CD4-positive, alpha-beta memory T cell (primary cell): ENCODE data around the gene STPG2. TPM values are rescaled to one million over a fixed set of nuclear protein-coding genes. Genes with fewer than 3 reads are reported as not detected.

Experiments used
- CTCF ChIA-PET: fragments of 350-600 bp; sonication (Branson Sonifier 250); formaldehyde crosslinking; loops from one replicate; lab custom pipeline; 2021; ENCODE audit warnings: inconsistent platforms; ENCODE audit not compliant: partially characterized antibody; lab: Charles Lee
- POLR2A ChIA-PET: fragments of 350-600 bp; sonication (Branson Sonifier 250); formaldehyde crosslinking; loops from one replicate; lab custom pipeline; 2021; ENCODE audit not compliant: partially characterized antibody; lab: Charles Lee
- DNase-seq, 5 donors: peaks; one replicate each; pipeline versions ENCODE4 v3.0.0 to v3.0.0-alpha.2; 2020 to 2022; ENCODE audit warnings: mixed read lengths in 1 of 5
- H3K27ac ChIP-seq: one replicate; pipeline ENCODE4 v1.7.0; 2013; ENCODE audit warnings: low read depth, low read length
- H3K27me3 ChIP-seq: 2 replicates; pipeline ENCODE4 v1.7.0; 2013; ENCODE audit warnings: mild to moderate bottlenecking, low read length, moderate library complexity; ENCODE audit not compliant: insufficient read depth
- H3K36me3 ChIP-seq: 2 replicates; pipeline ENCODE4 v1.7.0; 2013; ENCODE audit warnings: mild to moderate bottlenecking, low read length, moderate library complexity; ENCODE audit not compliant: insufficient read depth
- H3K4me1 ChIP-seq: 2 replicates; pipeline ENCODE4 v1.7.0; 2013; ENCODE audit warnings: mild to moderate bottlenecking, low read length, moderate library complexity; ENCODE audit not compliant: insufficient read depth
- H3K4me3 ChIP-seq, 2 donors: one replicate each; pipeline ENCODE4 v1.7.0; 2013; ENCODE audit warnings: low read length in 2 of 2, mild to moderate bottlenecking in 1 of 2
- H3K9me3 ChIP-seq, 2 donors: one replicate each; pipeline ENCODE4 v1.7.0; 2013; ENCODE audit warnings: low read length in 2 of 2, control low read depth in 1 of 2; ENCODE audit not compliant: control insufficient read depth in 1 of 2
- H3K27ac Mint-ChIP-seq, 7 donors: one replicate each; pipeline ENCODE4 v1.8.0; 2020 to 2021; ENCODE audit warnings: mixed read lengths in 7 of 7, mild to moderate bottlenecking in 6 of 7, inconsistent platforms in 3 of 7, moderate library complexity in 3 of 7
- H3K27me3 Mint-ChIP-seq, 2 donors: one replicate each; pipeline ENCODE4 v1.8.0; 2020 to 2021; ENCODE audit warnings: mixed read lengths in 2 of 2
- H3K36me3 Mint-ChIP-seq, 2 donors: one replicate each; pipeline ENCODE4 v1.8.0; 2020 to 2021; ENCODE audit warnings: mixed read lengths in 2 of 2, inconsistent platforms in 1 of 2, mild to moderate bottlenecking in 1 of 2
- H3K4me1 Mint-ChIP-seq, 4 donors: one replicate each; pipeline ENCODE4 v1.8.0; 2020 to 2021; ENCODE audit warnings: mixed read lengths in 4 of 4, mild to moderate bottlenecking in 1 of 4
- H3K4me3 Mint-ChIP-seq, 8 donors: one replicate each; pipeline ENCODE4 v1.8.0; 2020 to 2021; ENCODE audit warnings: mixed read lengths in 8 of 8, mild to moderate bottlenecking in 7 of 8, moderate library complexity in 6 of 8, inconsistent platforms in 3 of 8
- H3K9me3 Mint-ChIP-seq, 8 donors: one replicate each; pipeline ENCODE4 v1.8.0; 2020 to 2021; ENCODE audit warnings: mixed read lengths in 8 of 8, mild to moderate bottlenecking in 5 of 8, inconsistent platforms in 3 of 8, moderate library complexity in 1 of 8
- intact Hi-C: fragments of 100-400 bp; cut with micrococcal nuclease; formaldehyde crosslinking; loops from one replicate; pipeline ENCODE4 v1.15.1; 2023
- polyA plus RNA-seq, 2 donors: library from polyadenylated mRNA; unstranded; fragments of 300-500 nt; fragmentation: Illumina TruSeq; gene quantifications; one replicate each; pipeline ENCODE4 v1.2.3, GENCODE V29; 2021
- total RNA-seq, 2 experiments: library from RNA; stranded (reverse); gene quantifications; one replicate each; pipeline ENCODE4 v1.2.3, GENCODE V29; 2021

STPG2 gene
- total and polyA plus RNA-seq, 4 experiments from 2014 or later: 0.47 to 0.84 TPM; not detected in 2

GRCh38 chr4:97531351-97531750 is 611.9 kb downstream of the STPG2 start:
- H3K9me3 ChIP-seq: peaks cover 0 to 4% of the 10 kb centered on the region in 2 donors
- Mint-ChIP-seq H3K36me3 (no peaks in the 10 kb centered on the region), H3K4me3 (no peak overlapping the region), H3K9me3 (peaks cover 0 to 19% (median 9%) of the 10 kb centered on the region in 8 donors), H3K4me1 (no peaks in the 10 kb centered on the region), H3K27ac (no peak overlapping the region), H3K27me3 (no peaks in the 10 kb centered on the region)
- H3K4me3 ChIP-seq: no peak overlapping the region
- CTCF ChIA-PET: no interaction called here
- no peak for DNase-seq
- intact Hi-C loops: no loop called here
- no peaks in the 10 kb centered on the region for H3K27me3 ChIP-seq
- no peak overlapping the region for H3K27ac ChIP-seq
- no peaks in the 10 kb centered on the region for H3K4me1 ChIP-seq
- POLR2A ChIA-PET: no interaction called here
- no peaks in the 10 kb centered on the region for H3K36me3 ChIP-seq

- no peak overlapping the region for H3K27ac ChIP-seq
- Mint-ChIP-seq H3K27me3 (no peaks in the 10 kb centered on the region), H3K27ac (no peak overlapping the region), H3K36me3 (no peaks in the 10 kb centered on the region), H3K4me1 (no peaks in the 10 kb centered on the region), H3K9me3 (peaks cover 0 to 19% (median 6%) of the 10 kb centered on the region in 8 donors), H3K4me3 (no peak overlapping the region)
- intact Hi-C loops: no loop called here
- H3K4me3 ChIP-seq: no peak overlapping the region
- peaks cover 0 to 4% of the 10 kb centered on the region in 2 donors for H3K9me3 ChIP-seq
- ChIA-PET CTCF (no interaction called here), POLR2A (no interaction called here)
- H3K4me1 ChIP-seq: no peaks in the 10 kb centered on the region
- no peaks in the 10 kb centered on the region for H3K36me3 ChIP-seq
- DNase-seq: no peak
- no peaks in the 10 kb centered on the region for H3K27me3 ChIP-seq
Measured at GRCh38 chr4:97530676-97531075, 612.6 kb downstream of the STPG2 start.

GRCh38 chr4:97525236-97525635 is 618.0 kb downstream of the STPG2 start:
- no peak for DNase-seq
- no peaks in the 10 kb centered on the region for H3K27me3 ChIP-seq
- H3K4me1 ChIP-seq: no peaks in the 10 kb centered on the region
- no peak overlapping the region for H3K4me3 Mint-ChIP-seq
- no peak overlapping the region for H3K27ac ChIP-seq
- POLR2A ChIA-PET: no interaction called here
- no peaks in the 10 kb centered on the region for H3K36me3 ChIP-seq
- no peaks in the 10 kb centered on the region for H3K27me3 Mint-ChIP-seq
- H3K27ac Mint-ChIP-seq: no peak overlapping the region
- no peaks in the 10 kb centered on the region for H3K36me3 Mint-ChIP-seq
- intact Hi-C loops: no loop called here
- H3K9me3 ChIP-seq: peaks cover 0 to 4% of the 10 kb centered on the region in 2 donors
- H3K4me1 Mint-ChIP-seq: no peaks in the 10 kb centered on the region
- H3K9me3 Mint-ChIP-seq: peaks cover 0 to 23% (median 6%) of the 10 kb centered on the region in 8 donors
- CTCF ChIA-PET: no interaction called here
- no peak overlapping the region for H3K4me3 ChIP-seq

GRCh38 chr4:97517939-97518338 is 625.3 kb downstream of the STPG2 start:
- no peaks in the 10 kb centered on the region for H3K36me3 ChIP-seq
- POLR2A ChIA-PET: no interaction called here
- no peaks in the 10 kb centered on the region for H3K36me3 Mint-ChIP-seq
- H3K27ac Mint-ChIP-seq: no peak overlapping the region
- no peak for DNase-seq
- no peaks in the 10 kb centered on the region for H3K4me1 ChIP-seq
- no peak overlapping the region for H3K4me3 Mint-ChIP-seq
- no peaks in the 10 kb centered on the region for H3K27me3 ChIP-seq
- intact Hi-C loops: no loop called here
- CTCF ChIA-PET: no interaction called here
- no peaks in the 10 kb centered on the region for H3K9me3 ChIP-seq
- no peak overlapping the region for H3K27ac ChIP-seq
- peaks cover 0 to 9% (median 4%) of the 10 kb centered on the region in 8 donors for H3K9me3 Mint-ChIP-seq
- H3K27me3 Mint-ChIP-seq: no peaks in the 10 kb centered on the region
- H3K4me1 Mint-ChIP-seq: no peaks in the 10 kb centered on the region
- no peak overlapping the region for H3K4me3 ChIP-seq

GRCh38 chr4:97513917-97514316 is 629.4 kb downstream of the STPG2 start:
- ChIA-PET POLR2A (no interaction called here), CTCF (no interaction called here)
- H3K27me3 Mint-ChIP-seq: no peaks in the 10 kb centered on the region
- H3K9me3 ChIP-seq: peaks cover 0 to 6% of the 10 kb centered on the region in 2 donors
- H3K4me1 ChIP-seq: no peaks in the 10 kb centered on the region
- H3K27ac ChIP-seq: no peak overlapping the region
- H3K36me3 Mint-ChIP-seq: no peaks in the 10 kb centered on the region
- H3K27me3 ChIP-seq: no peaks in the 10 kb centered on the region
- no peak for DNase-seq
- H3K9me3 Mint-ChIP-seq: peaks cover 0 to 9% (median 3%) of the 10 kb centered on the region in 8 donors
- no peak overlapping the region for H3K27ac Mint-ChIP-seq
- no peak overlapping the region for H3K4me3 ChIP-seq
- intact Hi-C loops: no loop called here
- H3K4me3 Mint-ChIP-seq: no peak overlapping the region
- no peaks in the 10 kb centered on the region for H3K4me1 Mint-ChIP-seq
- no peaks in the 10 kb centered on the region for H3K36me3 ChIP-seq

Other genes with a start within 250 kb of the STPG2 start
- gene RAP1GDS1, start 117.9 kb upstream of the STPG2 start, total RNA-seq: 10 to 100 TPM; 44.6 to 48.3 TPM
- gene RAP1GDS1, start 117.9 kb upstream of the STPG2 start, polyA plus RNA-seq: 10 to 100 TPM; 36.7 to 43.0 TPM